ENCODE data around the gene CHMP4A.
"Not testable (repeated sequence)": the region's sequence is repeated elsewhere in the genome, so short reads cannot be mapped to it uniquely, and the experiment has no call there.

Gene CHMP4A

DNA sequence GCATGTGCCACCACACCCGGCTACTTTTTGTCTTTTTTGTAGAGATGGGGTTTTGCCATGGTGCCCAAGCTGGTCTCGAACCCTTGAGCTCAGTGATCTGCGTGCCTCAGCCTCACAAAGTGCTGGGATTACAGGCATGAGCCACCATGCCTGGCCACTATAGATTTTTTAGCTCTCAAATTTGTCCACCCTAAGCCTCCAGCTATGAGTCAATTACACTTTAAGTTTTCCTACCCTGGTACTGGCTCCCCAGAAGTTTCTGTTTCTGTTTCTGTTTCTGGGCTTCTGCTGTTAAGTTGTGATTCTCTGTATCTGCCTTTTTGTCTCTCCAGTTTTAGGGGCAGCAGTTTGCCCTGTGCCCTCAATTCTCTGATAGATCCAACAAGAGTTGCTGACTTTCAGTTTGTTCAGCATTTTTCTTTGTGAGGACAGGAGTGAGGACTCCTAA, 33.5 kb upstream of the CHMP4A start:
- no peak for DNase-seq (ENCODE audit: low read depth in 2 of 2)

DNA sequence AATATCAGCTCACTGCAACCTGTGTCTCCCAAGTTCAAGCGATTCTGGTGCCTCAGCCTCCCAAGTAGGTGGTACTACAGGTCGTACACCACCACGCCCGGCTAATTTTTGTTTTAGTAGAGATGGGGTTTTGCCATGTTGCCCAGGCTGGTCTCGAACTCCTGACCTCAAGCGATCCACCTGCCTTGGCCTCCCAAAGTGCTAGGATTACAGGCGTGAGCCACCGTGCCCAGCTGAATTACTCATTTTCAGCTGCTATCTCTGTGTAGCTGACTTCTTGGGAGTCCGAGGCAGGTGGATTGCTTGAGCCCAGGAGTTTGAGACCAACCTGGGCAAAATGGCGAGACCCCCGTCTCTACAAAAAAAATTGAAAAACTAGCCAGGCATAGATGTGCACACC, 32.1 kb upstream of the CHMP4A start:
- DNase-seq (ENCODE audit: low read depth in 2 of 2) = not testable (repeated sequence)

DNA sequence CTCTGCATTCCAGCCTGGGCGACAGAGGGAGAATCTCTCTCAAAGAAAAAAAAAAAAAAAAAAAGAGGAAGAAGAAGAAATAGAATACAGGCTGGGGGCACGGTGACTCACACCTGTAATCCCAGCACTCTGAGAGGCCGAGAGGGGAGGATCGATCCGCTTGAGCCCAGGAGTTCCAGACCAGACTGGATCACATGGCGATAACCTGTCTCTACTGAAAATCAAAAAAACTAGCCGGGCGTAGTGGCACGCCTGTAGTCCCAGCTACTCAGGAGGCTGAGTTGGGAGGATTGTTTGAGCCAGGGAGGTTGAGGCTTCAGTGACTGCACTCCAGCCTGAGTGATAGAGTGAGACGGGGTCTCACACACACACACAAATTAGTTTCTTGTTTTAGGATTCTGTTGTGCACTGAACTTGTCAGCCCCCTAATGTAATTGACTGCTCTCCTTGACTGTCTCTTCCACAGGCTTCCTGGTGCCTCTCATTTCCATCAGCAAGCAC, 30.1 kb upstream of the CHMP4A start:
- no peak for DNase-seq (ENCODE audit: low read depth in 2 of 2)

DNA sequence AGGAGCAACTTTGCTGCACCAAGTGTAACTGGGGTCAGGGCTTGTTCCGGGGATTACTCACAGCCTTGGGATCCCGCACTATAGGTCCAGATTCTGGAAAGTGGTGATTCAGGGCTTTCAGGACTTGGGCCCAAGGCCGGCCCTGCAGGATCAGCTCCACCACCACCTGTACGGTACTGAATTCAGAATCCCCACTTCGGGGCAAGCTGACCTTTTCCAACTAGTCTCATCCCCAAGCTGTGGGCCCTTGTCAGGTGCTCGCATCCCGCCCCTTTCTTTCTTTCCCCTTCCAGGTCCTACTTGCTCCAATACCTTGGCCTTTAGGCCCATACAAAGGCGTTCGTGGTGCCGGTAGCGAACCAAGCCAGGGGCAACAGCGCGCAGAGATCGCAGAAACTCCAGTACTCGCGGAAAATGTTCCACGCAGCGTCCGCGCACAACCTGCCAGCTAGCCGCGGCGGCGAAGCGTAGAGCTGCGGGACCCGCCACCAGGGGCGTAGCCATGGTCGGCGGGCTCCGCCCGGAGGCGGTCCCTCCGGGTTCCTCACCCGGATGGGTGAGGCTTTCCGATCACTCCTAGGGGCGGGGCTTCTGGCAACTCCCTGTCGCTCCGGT, 28.6 kb upstream of the CHMP4A start:
- peak; percentile 78 to 82 for DNase-seq (ENCODE audit: low read depth in 2 of 2)

DNA sequence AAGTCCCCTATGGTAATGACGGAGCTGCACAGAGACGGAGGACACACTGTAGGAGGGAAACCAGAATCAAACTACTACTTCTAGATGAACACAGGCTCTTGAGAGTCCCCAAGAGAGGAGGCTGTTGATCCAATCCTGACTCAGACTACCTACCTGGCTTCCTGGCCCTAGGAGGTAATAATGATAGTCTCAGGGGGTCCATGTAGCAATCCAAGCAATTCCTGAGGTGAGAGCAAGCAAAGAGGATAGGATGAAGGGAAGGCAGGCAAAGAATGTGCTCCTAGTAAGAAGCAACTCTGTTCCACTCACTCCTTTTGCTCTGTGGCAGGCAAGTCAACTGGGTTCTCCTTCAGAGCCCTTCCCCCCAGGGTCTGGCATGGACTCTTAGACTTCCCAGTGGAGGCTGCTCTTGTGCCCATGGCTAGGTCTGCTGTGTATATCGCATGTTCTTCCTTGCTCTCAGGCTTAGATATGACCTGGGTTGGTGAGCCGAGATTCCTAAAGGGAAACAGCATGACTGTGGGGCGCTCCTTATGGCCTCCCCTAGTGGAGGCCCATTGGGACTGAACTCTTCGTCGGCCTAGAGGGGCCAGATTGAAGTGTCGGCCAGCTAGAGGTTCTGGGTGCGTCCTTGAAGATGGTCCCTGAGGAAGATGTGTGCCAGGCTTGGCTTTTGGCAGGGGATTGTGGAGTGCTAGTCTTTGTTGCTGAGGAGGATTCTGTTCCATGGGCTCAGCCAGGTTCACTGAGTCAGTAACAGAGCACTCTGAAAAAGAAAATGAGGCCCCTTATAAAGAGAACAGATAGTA, 27.0 kb upstream of the CHMP4A start:
- no peak for DNase-seq (ENCODE audit: low read depth in 2 of 2)

DNA sequence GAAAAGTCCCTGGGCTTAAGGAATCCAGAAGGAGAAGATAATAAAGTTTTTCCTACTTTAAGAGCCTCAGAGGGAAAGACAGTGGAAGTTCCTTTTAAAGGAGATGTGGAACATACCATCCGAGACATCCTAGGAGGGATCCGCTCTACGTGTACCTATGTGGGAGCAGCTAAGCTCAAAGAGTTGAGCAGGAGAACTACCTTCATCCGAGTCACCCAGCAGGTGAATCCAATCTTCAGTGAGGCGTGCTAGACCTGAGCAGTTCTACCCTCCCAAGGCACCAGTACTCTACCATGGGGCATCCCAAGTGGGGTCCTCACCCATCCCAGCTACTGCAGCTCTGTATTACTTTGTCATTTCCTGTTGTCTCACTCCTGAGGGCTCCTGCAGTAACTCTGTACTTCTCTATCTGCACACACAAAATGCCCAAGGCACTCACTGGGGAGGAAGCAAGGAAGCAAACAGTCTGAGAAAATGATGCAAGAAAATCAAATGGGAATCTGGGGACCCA, 25.3 kb upstream of the CHMP4A start:
- DNase-seq (ENCODE audit: low read depth in 2 of 2) = no peak

DNA sequence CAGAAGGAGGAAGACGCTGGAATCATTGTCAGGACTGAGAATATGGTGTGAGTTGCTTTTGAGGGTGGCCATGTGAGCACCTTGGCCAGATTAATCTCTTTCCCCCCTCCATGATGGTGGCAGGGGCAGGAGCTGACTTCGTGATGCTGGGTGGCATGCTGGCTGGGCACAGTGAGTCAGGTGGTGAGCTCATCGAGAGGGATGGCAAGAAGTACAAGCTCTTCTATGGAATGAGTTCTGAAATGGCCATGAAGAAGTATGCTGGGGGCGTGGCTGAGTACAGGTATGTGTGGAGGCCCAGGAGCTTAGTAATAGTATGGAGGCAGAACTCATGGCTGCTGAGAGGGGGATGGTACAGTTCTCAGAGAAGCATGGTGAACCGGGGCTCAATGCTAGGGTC, 24.8 kb upstream of the CHMP4A start:
- no peak for DNase-seq (ENCODE audit: low read depth in 2 of 2)

DNA sequence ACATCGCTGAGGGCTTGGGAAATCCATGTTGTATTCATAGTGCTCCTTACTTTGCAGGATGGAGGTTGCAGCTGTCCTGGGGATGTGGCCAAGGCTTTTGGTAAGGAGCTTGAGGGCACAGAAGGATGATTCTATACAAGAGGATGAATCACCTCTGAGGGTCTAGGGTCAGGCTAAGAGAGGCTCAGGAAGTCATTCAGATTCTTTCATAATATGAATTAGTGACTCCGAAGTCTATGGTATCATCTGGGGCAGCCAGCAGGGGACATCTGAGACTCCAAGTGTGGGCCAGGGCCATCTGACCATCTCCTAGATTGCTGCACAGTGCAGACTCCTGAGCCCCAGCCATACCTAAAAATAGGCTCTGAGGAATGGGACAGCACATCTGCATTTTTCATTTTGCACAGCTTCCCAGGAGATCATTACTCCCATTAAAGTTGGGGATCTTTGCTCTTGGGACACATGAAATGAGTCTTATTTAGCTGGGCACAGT, 24.2 kb upstream of the CHMP4A start:
- DNase-seq (ENCODE audit: low read depth in 2 of 2) = no peak

DNA sequence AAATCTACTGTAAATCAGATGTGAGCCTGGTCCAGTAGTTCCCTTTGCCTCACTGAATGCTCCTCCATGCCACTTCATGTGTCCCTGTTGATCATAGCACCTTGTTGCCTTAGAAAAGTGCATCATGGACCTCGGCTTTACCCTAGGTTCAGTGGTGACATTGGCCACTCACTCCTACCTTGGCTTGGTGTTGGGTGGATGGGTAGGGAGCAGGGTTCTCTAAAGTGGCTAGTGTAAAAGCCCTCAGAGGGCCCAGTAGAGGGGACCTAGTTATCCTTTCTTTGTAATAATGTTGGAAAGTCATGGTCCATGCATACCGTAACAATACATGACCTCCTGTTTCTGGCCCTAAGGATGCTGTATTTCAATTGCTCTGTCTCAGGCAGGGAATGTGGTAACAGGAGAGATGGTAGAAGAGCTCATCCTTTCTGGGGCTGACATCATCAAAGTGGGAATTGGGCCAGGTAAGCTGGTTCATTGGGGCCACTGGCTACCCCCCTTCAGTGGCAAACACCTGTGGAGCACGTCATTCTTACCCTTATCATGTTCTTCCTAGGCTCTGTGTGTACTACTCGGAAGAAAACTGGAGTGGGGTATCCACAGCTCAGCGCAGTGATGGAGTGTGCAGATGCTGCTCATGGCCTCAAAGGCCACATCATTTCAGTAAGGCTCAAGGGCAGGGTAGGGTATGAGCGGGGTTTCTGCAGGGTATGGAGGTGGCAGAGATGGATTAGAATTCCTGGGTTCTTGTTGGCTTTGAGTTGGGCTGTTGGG, 23.6 kb upstream of the CHMP4A start:
- DNase-seq (ENCODE audit: low read depth in 2 of 2) = no peak

DNA sequence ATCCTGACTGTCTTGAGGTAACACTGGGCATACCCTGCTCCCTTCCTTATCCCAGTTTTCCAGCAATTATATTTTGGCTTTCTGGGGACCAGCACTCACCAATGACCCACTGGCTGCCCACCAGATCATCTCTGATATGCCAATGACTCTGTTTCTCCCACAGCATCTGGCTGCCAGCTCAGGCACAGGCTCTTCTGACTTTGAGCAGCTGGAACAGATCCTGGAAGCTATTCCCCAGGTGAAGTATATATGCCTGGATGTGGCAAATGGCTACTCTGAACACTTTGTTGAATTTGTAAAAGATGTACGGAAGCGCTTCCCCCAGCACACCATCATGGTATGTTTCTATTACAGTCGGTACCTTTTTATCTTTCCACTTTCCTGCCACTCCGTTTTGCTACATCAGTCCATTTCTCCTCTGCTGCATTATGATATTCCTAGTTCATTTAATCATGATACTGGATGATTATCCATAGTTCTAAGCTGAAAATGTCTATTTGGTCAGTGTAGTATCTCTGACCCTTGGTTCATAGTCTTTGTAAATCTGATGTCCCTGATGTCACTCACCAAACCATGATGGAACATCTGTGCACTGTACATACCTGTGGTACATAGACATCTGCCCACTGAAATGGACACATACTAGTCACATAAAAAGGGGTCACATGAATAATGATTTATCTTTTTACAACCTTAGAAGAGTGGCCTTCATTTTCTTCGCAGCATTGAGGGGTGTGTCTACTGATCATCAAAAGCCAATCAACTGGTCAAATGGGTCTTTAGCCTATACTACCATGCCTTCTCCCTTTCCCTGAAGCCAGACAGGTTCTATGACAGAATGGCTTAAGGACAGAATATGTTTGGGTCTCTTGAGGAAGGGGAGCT, 22.8 kb upstream of the CHMP4A start:
- DNase-seq (ENCODE audit: low read depth in 2 of 2) = no peak

GRCh38 chr14:24234095-24235005, 21.1 kb upstream of the CHMP4A start:
- DNase-seq (ENCODE audit: low read depth in 2 of 2) = no peak

DNA sequence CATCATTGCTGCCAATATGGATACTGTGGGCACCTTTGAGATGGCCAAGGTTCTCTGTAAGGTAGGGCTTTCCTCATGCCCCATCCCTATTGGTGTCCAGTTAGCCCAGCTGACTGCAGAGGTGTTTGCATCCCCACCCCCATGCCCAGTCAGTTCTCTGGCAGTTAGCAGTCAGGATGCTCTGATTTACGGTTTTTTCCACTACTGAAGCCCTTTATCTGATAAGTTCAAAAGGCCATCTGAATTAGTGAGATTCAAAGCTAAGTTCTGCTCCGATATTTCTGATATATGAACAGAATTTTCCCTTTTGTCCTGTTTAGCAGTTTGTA, 20.2 kb upstream of the CHMP4A start:
- no peak for DNase-seq (ENCODE audit: low read depth in 2 of 2)

- no peak for DNase-seq (ENCODE audit: low read depth in 2 of 2)
Measured at GRCh38 chr14:24232645-24233537, 19.6 kb upstream of the CHMP4A start, which contains the start of gene GMPR2. TSS of gene GMPR2 (plus strand) at chr14:24232929. CDS start at chr14:24233254, 325 bp downstream.

DNA sequence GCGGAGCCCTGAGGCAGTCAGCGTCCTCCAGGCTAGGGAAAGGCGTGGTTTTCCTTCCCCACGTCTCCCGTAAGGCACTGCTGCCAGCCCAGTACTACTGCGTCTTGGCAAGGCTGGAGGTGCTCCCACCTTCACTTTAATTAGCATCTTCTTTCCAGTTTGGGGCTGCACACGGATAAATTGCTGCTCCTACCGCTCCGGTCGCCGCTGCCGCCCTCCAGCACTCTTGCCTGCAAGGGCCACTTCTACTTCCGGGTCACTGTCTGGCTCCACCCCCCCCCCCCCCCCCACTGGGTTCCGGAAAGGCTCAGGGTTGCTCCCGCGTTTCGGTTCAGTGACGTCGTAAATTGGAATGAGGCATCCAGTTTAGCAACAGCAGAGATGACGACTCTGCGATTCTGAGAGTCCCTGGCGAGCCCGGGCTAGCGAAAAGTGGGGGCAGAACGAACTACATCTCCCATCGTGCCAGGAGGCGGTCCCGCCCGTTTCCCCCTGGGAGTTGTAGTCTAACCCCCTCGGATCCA, 18.9 kb upstream of the CHMP4A start, which contains the start of gene NEDD8:
Gene NEDD8 (minus strand): TSS at position 247 of the 524 bp plus-strand sequence. CDS start 100 bp downstream, at position 147.
- DNase-seq (ENCODE audit: low read depth in 2 of 2) = peak; percentile 95 to 96

GRCh38 chr14:24231263-24232120, 18.2 kb upstream of the CHMP4A start:
- DNase-seq (ENCODE audit: low read depth in 2 of 2) = no peak

- no peak for DNase-seq (ENCODE audit: low read depth in 2 of 2)
Measured at GRCh38 chr14:24228902-24229301, 15.6 kb upstream of the CHMP4A start.

- DNase-seq (ENCODE audit: low read depth in 2 of 2) = no peak
Measured at GRCh38 chr14:24226473-24226872, 13.2 kb upstream of the CHMP4A start.

Measured in fibroblast of skin of left quadriceps (primary cell).